Nephron (organoid): ENCODE results near the gene ARFGAP3.

Experiments
- H3K27ac Mint-ChIP-seq, 3 experiments: 2 replicates each; pipeline ENCODE4 v1.8.0; 2020; ENCODE audit warnings: mixed read lengths in 3 of 3, mild to moderate bottlenecking in 2 of 3, moderate library complexity in 1 of 3
- H3K27me3 Mint-ChIP-seq: 2 replicates; pipeline ENCODE4 v1.8.0; 2021; ENCODE audit warnings: low read depth, mild to moderate bottlenecking, moderate library complexity, mixed read lengths
- H3K36me3 Mint-ChIP-seq: 2 replicates; pipeline ENCODE4 v1.8.0; 2020; ENCODE audit warnings: low read depth, mixed read lengths
- H3K4me1 Mint-ChIP-seq: 2 replicates; pipeline ENCODE4 v1.8.0; 2020; ENCODE audit warnings: mixed read lengths
- H3K4me3 Mint-ChIP-seq, 3 experiments: 2 replicates each; pipeline ENCODE4 v1.8.0; 2020; ENCODE audit warnings: mild to moderate bottlenecking in 3 of 3, mixed read lengths in 3 of 3, moderate library complexity in 2 of 3
- H3K9me3 Mint-ChIP-seq: 2 replicates; pipeline ENCODE4 v1.8.0; 2020; ENCODE audit warnings: mixed read lengths
- CTCF ChIP-seq, 3 experiments: fragments of 200-600 bp; sonication (generic); IDR thresholded peaks; one replicate each; pipeline ENCODE4 v1.5.0; 2021; ENCODE audit warnings: antibody characterized with exemption in 3 of 3; ENCODE audit not compliant: unreplicated experiment in 3 of 3

Gene ARFGAP3

GRCh38 chr22:42873356-42873755, 16.3 kb upstream of the ARFGAP3 start:
- H3K9me3 Mint-ChIP-seq = no peaks in the 10 kb centered on the region
- no peak overlapping the region for H3K27ac Mint-ChIP-seq
- peaks cover 32% of the 10 kb centered on the region for H3K36me3 Mint-ChIP-seq
- no peak for TF ChIP-seq CTCF (IDR thresholded peaks at IDR 0.05; ENCODE audit: unreplicated experiment in 3 of 3)
- no peak overlapping the region for H3K4me3 Mint-ChIP-seq
- no peaks in the 10 kb centered on the region for H3K27me3 Mint-ChIP-seq
- peaks cover 12% of the 10 kb centered on the region for H3K4me1 Mint-ChIP-seq

GRCh38 chr22:42872821-42873220, 15.7 kb upstream of the ARFGAP3 start:
- H3K27ac Mint-ChIP-seq = peak overlapping the region in 1 of 3 experiments; percentile 41
- no peaks in the 10 kb centered on the region for H3K9me3 Mint-ChIP-seq
- peaks cover 30% of the 10 kb centered on the region for H3K36me3 Mint-ChIP-seq
- no peak overlapping the region for H3K4me3 Mint-ChIP-seq
- no peaks in the 10 kb centered on the region for H3K27me3 Mint-ChIP-seq
- TF ChIP-seq CTCF (IDR thresholded peaks at IDR 0.05; ENCODE audit: unreplicated experiment in 3 of 3) = no peak
- H3K4me1 Mint-ChIP-seq = peaks cover 13% of the 10 kb centered on the region

- Mint-ChIP-seq H3K9me3 (no peaks in the 10 kb centered on the region), H3K4me3 (no peak overlapping the region), H3K27ac (no peak overlapping the region), H3K4me1 (peaks cover 16% of the 10 kb centered on the region), H3K27me3 (no peaks in the 10 kb centered on the region), H3K36me3 (peaks cover 25% of the 10 kb centered on the region)
- TF ChIP-seq CTCF (IDR thresholded peaks at IDR 0.05; ENCODE audit: unreplicated experiment in 3 of 3) = no peak
Measured at GRCh38 chr22:42871146-42872050, 14.3 kb upstream of the ARFGAP3 start.

GRCh38 chr22:42869888-42870480, 12.9 kb upstream of the ARFGAP3 start:
- Mint-ChIP-seq H3K27me3 (no peaks in the 10 kb centered on the region), H3K36me3 (peaks cover 16% of the 10 kb centered on the region), H3K9me3 (no peaks in the 10 kb centered on the region), H3K4me3 (no peak overlapping the region), H3K27ac (no peak overlapping the region), H3K4me1 (peaks cover 16% of the 10 kb centered on the region)
- TF ChIP-seq CTCF (IDR thresholded peaks at IDR 0.05; ENCODE audit: unreplicated experiment in 3 of 3) = no peak

GRCh38 chr22:42869463-42869862, 12.4 kb upstream of the ARFGAP3 start:
- no peaks in the 10 kb centered on the region for H3K9me3 Mint-ChIP-seq
- no peaks in the 10 kb centered on the region for H3K27me3 Mint-ChIP-seq
- TF ChIP-seq CTCF (IDR thresholded peaks at IDR 0.05; ENCODE audit: unreplicated experiment in 3 of 3) = no peak
- H3K27ac Mint-ChIP-seq = no peak overlapping the region
- no peak overlapping the region for H3K4me3 Mint-ChIP-seq
- peaks cover 16% of the 10 kb centered on the region for H3K4me1 Mint-ChIP-seq
- peaks cover 15% of the 10 kb centered on the region for H3K36me3 Mint-ChIP-seq
